ENCODE measurements around the gene FSTL4.

GRCh38 chr5:133483406-133484090, 128.8 kb downstream of the FSTL4 start:
- TF ChIP-seq POLR2AphosphoS5 (IDR thresholded peaks at IDR 0.05) (no peak), CTCF (IDR thresholded peaks at IDR 0.05; ENCODE audit: poor library complexity, severe bottlenecking) (no peak), REST (IDR thresholded peaks at IDR 0.05; ENCODE audit: borderline replicate concordance) (no peak), TAF1 (IDR thresholded peaks at IDR 0.05; ENCODE audit: low read depth) (no peak), EZH2 (IDR thresholded peaks at IDR 0.05; ENCODE audit: borderline replicate concordance, insufficient read depth, low read length, poor library complexity, severe bottlenecking) (no peak), EP300 (conservative IDR thresholded peaks at IDR 0.05; ENCODE audit: poor library complexity, severe bottlenecking) (no peak), RAD21 (conservative IDR thresholded peaks at IDR 0.05) (no peak), SMC3 (conservative IDR thresholded peaks at IDR 0.05; ENCODE audit: poor library complexity) (no peak), MXI1 (conservative IDR thresholded peaks at IDR 0.05; ENCODE audit: poor library complexity, severe bottlenecking) (no peak)

All from neural cell (in vitro differentiated cells).